ENCODE data around the gene DIAPH2.

Gene DIAPH2

DNA sequence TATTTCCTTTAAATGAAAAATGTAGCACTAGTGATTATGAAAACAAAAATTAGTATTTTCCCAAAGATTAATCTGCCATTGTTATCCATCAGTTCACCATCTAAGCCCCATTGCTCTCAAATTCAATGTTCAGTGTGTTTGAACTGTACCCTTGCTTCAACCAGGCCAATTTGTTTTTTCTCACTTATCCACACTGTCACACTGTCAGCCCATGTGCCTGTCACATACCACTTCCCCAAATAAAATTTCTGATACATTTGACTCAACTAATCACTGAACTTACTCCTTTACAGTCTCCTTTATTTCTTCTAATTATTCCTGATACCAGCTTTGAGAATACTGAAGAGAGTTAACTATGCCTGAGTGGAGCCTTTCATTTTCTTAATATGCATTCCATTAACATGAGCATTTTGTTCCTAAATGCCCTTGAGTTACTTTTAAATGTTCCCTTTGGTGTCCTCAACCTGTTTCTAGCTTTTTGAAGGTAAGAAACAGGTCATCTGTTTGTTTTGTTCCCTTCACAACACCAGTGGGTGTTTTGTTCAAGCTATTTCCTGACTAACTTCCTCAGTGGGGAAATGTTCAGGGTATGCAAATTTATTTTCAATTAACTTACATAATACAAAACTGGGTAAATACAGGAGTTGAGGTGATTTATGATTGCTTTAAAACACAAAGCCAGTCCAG is 316.2 kb downstream of the DIAPH2 start:
- Mint-ChIP-seq H3K4me3 (no peak overlapping the region), H3K9me3 (no peaks in the 10 kb centered on the region), H3K4me1 (peaks cover 6% of the 10 kb centered on the region), H3K27ac (no peak overlapping the region), H3K36me3 (no peaks in the 10 kb centered on the region)
- DNase-seq (ENCODE audit: low spot score in 2 of 2) (no peak), ATAC-seq (no peak)

- DNase-seq (ENCODE audit: low spot score in 2 of 2) (no peak), ATAC-seq (no peak)
- no peaks in the 10 kb centered on the region for H3K9me3 Mint-ChIP-seq
- no peak overlapping the region for H3K27ac Mint-ChIP-seq
- no peaks in the 10 kb centered on the region for H3K36me3 Mint-ChIP-seq
- no peak overlapping the region for H3K4me3 Mint-ChIP-seq
- peaks cover 6% of the 10 kb centered on the region for H3K4me1 Mint-ChIP-seq
Observed at GRCh38 chrX:97006167-97006566, 321.5 kb downstream of the DIAPH2 start.

- ATAC-seq (no peak), DNase-seq (ENCODE audit: low spot score in 2 of 2) (no peak)
- H3K4me3 Mint-ChIP-seq = no peak overlapping the region
- H3K36me3 Mint-ChIP-seq = no peaks in the 10 kb centered on the region
- H3K9me3 Mint-ChIP-seq = no peaks in the 10 kb centered on the region
- peaks cover 6% of the 10 kb centered on the region for H3K4me1 Mint-ChIP-seq
- no peak overlapping the region for H3K27ac Mint-ChIP-seq
Observed at GRCh38 chrX:97009391-97009790, 324.7 kb downstream of the DIAPH2 start.

GRCh38 chrX:97011540-97011939 is 326.9 kb downstream of the DIAPH2 start:
- no peaks in the 10 kb centered on the region for H3K9me3 Mint-ChIP-seq
- no peak overlapping the region for H3K27ac Mint-ChIP-seq
- peaks cover 5% of the 10 kb centered on the region for H3K4me1 Mint-ChIP-seq
- no peak overlapping the region for H3K4me3 Mint-ChIP-seq
- ATAC-seq (no peak), DNase-seq (ENCODE audit: low spot score in 2 of 2) (no peak)
- no peaks in the 10 kb centered on the region for H3K36me3 Mint-ChIP-seq

GRCh38 chrX:97016106-97016505 is 331.5 kb downstream of the DIAPH2 start:
- ATAC-seq (no peak), DNase-seq (ENCODE audit: low spot score in 2 of 2) (no peak)
- Mint-ChIP-seq H3K36me3 (no peaks in the 10 kb centered on the region), H3K9me3 (no peaks in the 10 kb centered on the region), H3K4me1 (no peaks in the 10 kb centered on the region), H3K27ac (no peak overlapping the region), H3K4me3 (no peak overlapping the region)

DNA sequence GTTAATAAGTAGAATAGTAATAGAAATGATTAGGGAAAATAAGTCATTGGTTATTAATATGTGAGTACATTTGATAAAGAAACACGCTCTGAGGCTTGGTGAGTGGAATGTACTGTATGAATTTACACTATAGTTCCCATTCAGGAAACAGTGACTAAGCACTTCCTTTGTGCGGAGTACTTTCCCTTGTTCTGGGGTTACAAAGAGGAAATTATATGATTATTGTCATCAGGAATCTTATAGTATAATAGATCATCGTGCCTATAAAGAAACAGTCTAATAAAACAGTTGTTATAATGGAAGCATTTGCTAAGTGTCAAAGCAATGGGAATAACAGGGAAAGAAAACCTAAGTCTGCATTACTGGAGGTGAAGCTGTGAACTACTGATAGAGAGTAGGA is 337.0 kb downstream of the DIAPH2 start:
- ATAC-seq (no peak), DNase-seq (ENCODE audit: low spot score in 2 of 2) (no peak)
- Mint-ChIP-seq H3K4me1 (no peaks in the 10 kb centered on the region), H3K4me3 (no peak overlapping the region), H3K9me3 (no peaks in the 10 kb centered on the region), H3K36me3 (no peaks in the 10 kb centered on the region), H3K27ac (no peak overlapping the region)

DNA sequence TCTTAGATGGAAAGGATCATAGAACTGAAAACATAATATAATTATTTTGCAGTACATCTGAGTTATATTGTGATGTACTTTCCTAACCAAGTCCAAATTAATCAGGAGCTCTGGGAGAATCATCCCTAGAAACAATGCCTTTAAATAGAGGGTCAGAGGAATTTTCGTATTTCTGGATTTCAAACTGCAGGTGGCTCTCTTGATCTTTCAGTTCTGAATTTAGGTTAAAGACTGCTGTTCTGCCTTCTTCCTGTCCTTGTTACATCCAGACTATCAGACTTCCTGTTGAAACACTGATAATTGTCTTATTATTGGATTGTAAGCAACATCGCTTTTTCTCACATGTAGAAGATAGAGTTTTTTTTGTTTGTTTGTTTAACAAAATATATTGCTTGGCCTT is 341.8 kb downstream of the DIAPH2 start:
- Mint-ChIP-seq H3K4me3 (no peak overlapping the region), H3K36me3 (no peaks in the 10 kb centered on the region), H3K4me1 (peaks cover 6% of the 10 kb centered on the region), H3K9me3 (no peaks in the 10 kb centered on the region), H3K27ac (no peak overlapping the region)
- ATAC-seq (no peak), DNase-seq (ENCODE audit: low spot score in 2 of 2) (no peak)

DNA sequence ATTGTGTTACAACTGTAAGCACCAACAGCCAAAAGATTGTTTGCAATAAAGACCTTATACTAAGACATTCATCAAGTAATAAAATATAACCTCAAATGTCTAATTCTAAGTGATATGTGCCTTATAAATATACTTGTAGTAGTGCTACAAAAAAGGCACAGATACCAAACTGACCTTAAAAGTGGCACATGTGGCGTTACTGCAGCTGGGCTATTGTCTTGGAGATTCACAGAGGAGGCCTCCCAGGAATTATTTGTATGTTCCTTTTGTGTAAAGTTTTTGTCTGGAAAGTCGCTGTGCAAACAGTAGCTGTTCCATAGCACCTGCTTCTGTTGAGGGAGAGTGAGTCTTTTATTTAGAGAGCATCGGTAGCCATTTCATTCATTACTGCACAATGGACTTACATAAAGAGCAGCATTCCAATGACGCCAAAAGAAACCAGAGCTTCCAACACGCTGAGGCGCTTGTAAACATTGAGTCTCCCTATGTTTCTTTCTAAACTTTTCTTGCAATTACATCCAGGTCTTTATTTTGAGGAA is 342.8 kb downstream of the DIAPH2 start:
- Mint-ChIP-seq H3K36me3 (no peaks in the 10 kb centered on the region), H3K9me3 (no peaks in the 10 kb centered on the region), H3K4me1 (peaks cover 6% of the 10 kb centered on the region), H3K27ac (no peak overlapping the region), H3K4me3 (no peak overlapping the region)
- no peak for ATAC-seq
- DNase-seq (ENCODE audit: low spot score in 2 of 2) = no peak

- H3K27ac Mint-ChIP-seq = no peak overlapping the region
- no peak overlapping the region for H3K4me3 Mint-ChIP-seq
- no peaks in the 10 kb centered on the region for H3K36me3 Mint-ChIP-seq
Observed at GRCh38 chrX:97030463-97030862, 345.8 kb downstream of the DIAPH2 start.

DNA sequence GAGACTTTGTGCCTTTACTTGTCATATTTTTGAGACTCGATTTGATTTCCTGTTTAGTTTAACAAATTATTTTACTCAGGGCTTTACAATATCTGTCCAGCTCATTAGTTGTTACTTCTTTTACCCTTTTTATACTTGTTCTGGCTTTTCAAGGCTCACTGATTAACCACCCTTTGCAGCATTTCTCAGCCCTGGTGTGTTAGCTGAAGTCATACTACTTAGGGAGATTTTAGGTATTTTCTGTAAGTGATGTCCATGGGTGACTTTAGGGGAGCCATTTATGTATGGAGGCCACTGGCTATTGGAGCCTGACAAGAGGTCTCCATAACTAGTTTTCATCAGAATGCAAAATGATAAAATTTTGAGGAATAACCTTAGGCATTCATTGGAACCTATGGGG is 346.3 kb downstream of the DIAPH2 start:
- no peak overlapping the region for H3K27ac Mint-ChIP-seq
- no peak for ATAC-seq

More at GRCh38 chrX:97030463-97030862, 345.8 kb downstream of the DIAPH2 start:
- H3K9me3 Mint-ChIP-seq = no peaks in the 10 kb centered on the region
- DNase-seq (ENCODE audit: low spot score in 2 of 2) (no peak), ATAC-seq (peak; percentile 84)
- peaks cover 6% of the 10 kb centered on the region for H3K4me1 Mint-ChIP-seq

GRCh38 chrX:97039363-97040029 is 354.9 kb downstream of the DIAPH2 start:
- peak overlapping the region; percentile 32 for H3K4me3 Mint-ChIP-seq
- H3K36me3 Mint-ChIP-seq = no peaks in the 10 kb centered on the region
- ATAC-seq = peak; percentile 96
- no peak for DNase-seq (ENCODE audit: low spot score in 2 of 2)
- H3K4me1 Mint-ChIP-seq = peaks cover 11% of the 10 kb centered on the region
- H3K9me3 Mint-ChIP-seq = no peaks in the 10 kb centered on the region
- H3K27ac Mint-ChIP-seq = peak overlapping the region; percentile 23

More for the DNA sequence above, 346.3 kb downstream of the DIAPH2 start:
- no peak for DNase-seq (ENCODE audit: low spot score in 2 of 2)
- no peaks in the 10 kb centered on the region for H3K36me3 Mint-ChIP-seq
- no peaks in the 10 kb centered on the region for H3K9me3 Mint-ChIP-seq
- no peak overlapping the region for H3K4me3 Mint-ChIP-seq
- H3K4me1 Mint-ChIP-seq = peaks cover 6% of the 10 kb centered on the region

DNA sequence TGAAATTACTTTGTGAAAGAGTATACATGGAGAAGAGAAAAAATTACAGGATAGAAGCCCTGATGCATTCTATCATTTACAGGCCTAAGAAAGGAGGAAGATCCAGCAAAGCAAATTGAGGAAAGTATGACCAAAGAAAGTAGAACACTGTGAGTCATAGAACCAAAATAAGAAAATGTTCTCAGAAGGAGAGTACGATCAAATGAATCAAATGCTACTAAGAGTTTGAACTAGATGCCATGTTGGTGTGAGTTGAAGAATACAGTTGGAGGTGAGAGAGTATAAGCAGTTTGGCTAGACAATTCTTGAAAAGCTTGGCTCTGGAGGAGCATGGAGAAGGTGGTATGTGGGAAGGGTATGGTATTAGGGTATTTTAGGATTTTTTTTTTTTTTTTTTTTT is 360.8 kb downstream of the DIAPH2 start:
- H3K27ac Mint-ChIP-seq = no peak overlapping the region
- ATAC-seq (peak; percentile 79), DNase-seq (ENCODE audit: low spot score in 2 of 2) (no peak)

DNA sequence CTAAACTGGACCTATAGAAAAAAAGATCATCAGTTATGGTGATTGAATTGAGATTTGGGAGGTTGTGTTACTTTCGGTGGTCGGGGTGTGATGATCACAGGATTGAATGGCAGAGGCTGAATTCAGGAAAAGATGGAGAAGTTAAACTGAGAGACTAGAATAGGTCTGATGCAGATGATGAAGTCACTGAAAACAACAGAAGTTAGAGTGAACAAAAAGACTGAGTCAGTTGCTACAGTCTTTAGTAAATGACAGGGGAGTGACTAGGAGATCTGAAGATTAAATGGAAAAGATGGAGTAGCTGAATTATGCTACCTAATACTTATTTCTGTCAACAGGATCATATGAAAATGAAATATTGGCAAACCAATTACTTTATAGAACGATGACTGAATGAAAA is 362.2 kb downstream of the DIAPH2 start:
- Mint-ChIP-seq H3K9me3 (no peaks in the 10 kb centered on the region), H3K36me3 (no peaks in the 10 kb centered on the region), H3K4me3 (no peak overlapping the region), H3K27ac (no peak overlapping the region), H3K4me1 (peaks cover 6% of the 10 kb centered on the region)
- ATAC-seq (peak; percentile 60), DNase-seq (ENCODE audit: low spot score in 2 of 2) (no peak)

More for the DNA sequence above, 360.8 kb downstream of the DIAPH2 start:
- H3K4me3 Mint-ChIP-seq = no peak overlapping the region
- H3K9me3 Mint-ChIP-seq = no peaks in the 10 kb centered on the region
- H3K36me3 Mint-ChIP-seq = no peaks in the 10 kb centered on the region
- H3K4me1 Mint-ChIP-seq = peaks cover 6% of the 10 kb centered on the region

- DNase-seq (ENCODE audit: low spot score in 2 of 2) (no peak), ATAC-seq (no peak)
- no peak overlapping the region for H3K27ac Mint-ChIP-seq
- no peaks in the 10 kb centered on the region for H3K36me3 Mint-ChIP-seq
- H3K4me1 Mint-ChIP-seq = peaks cover 8% of the 10 kb centered on the region
- no peaks in the 10 kb centered on the region for H3K9me3 Mint-ChIP-seq
- no peak overlapping the region for H3K4me3 Mint-ChIP-seq
Observed at GRCh38 chrX:97050392-97050791, 365.8 kb downstream of the DIAPH2 start.

DNA sequence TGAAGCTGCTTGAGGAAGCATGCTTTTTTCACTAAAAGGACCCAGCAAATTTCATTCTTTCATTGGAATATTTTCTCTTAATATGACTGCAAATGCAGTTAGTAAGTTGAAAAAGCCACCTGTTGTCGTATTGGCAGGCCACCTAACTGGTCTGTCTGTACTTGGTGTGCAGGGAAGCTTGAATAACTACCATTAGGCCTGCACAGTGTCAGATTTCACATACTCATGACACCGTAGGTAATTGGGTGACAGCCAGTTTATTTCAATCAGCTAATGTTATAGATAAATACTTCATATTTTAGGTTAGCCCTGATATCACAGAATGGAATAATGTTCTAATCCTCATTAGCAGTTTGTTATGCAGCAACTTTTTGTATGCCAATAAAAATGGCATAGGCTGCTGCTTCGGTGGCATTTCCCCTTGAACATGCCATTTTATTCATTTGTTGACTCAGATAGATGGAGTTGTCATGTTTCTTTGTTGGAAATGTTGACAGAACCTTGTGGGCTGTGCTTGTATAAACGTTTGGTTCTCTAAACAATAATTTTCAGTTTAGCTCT is 372.8 kb downstream of the DIAPH2 start:
- no peak overlapping the region for H3K27ac Mint-ChIP-seq
- H3K9me3 Mint-ChIP-seq = no peaks in the 10 kb centered on the region
- DNase-seq (ENCODE audit: low spot score in 2 of 2) (no peak), ATAC-seq (no peak)
- H3K4me3 Mint-ChIP-seq = no peak overlapping the region
- peaks cover 7% of the 10 kb centered on the region for H3K4me1 Mint-ChIP-seq
- no peaks in the 10 kb centered on the region for H3K36me3 Mint-ChIP-seq

- H3K36me3 Mint-ChIP-seq = no peaks in the 10 kb centered on the region
- DNase-seq (ENCODE audit: low spot score in 2 of 2) = no peak
- no peak overlapping the region for H3K4me3 Mint-ChIP-seq
- H3K9me3 Mint-ChIP-seq = no peaks in the 10 kb centered on the region
- no peak for ATAC-seq
- H3K4me1 Mint-ChIP-seq = peaks cover 7% of the 10 kb centered on the region
- H3K27ac Mint-ChIP-seq = no peak overlapping the region
Observed at GRCh38 chrX:97060020-97060419, 375.4 kb downstream of the DIAPH2 start.
